ENCODE data around the gene UTRN. TPM values are rescaled to one million over a fixed set of nuclear protein-coding genes. Genes with fewer than 3 reads are reported as not detected.
A peak's percentile ranks its signal among the peaks of the same experiment; 100 is the strongest.

Gene UTRN
- total RNA-seq (100 to 1,000 TPM in 2 of 4 donors, 10 to 100 TPM in 2; 36.2 to 143 (median 112) TPM), polyA plus RNA-seq (10 to 100 TPM in 2 of 3 donors, 1 to 10 TPM in 1; 9.0 to 36.7 (median 13.4) TPM)

GRCh38 chr6:144284783-144285547 lies at the start of gene UTRN:
UTRN (plus strand) TSS chr6:144285335; CDS start chr6:144291829, 6,494 bp downstream.
- peaks cover 0 to 25% (median 13%) of the 10 kb centered on the region in 4 donors for H3K4me1 ChIP-seq
- H3K9me3 ChIP-seq = no peaks in the 10 kb centered on the region
- DNase-seq = peak; percentile 90
- 0% methylated on average over 84 of the region's 84 CpGs for WGBS, 2 donors
- no peaks in the 10 kb centered on the region for H3K36me3 ChIP-seq
- TF ChIP-seq POLR2AphosphoS5 (IDR thresholded peaks at IDR 0.05) (peak; percentile 27 to 79 (median 66)), CTCF (IDR thresholded peaks at IDR 0.05) (no peak), EP300 (IDR thresholded peaks at IDR 0.05) (no peak), POLR2A (IDR thresholded peaks at IDR 0.05) (peak; percentile 21 to 24)
- peak within 1 kb of the TSS; percentile 91 to 95 (median 94) for H3K27ac ChIP-seq
- H3K4me3 ChIP-seq = peak within 1 kb of the TSS; percentile 50 to 93 (median 87)
- intact Hi-C loops (cut with DNase I) = loop anchor here (1.0 to 10.0 kb wide), 4 partner anchors 69 to 197 kb away; partner anchors contain the start of gene SF3B5
- H3K27me3 ChIP-seq = no peaks in the 10 kb centered on the region

- Histone ChIP-seq H3K4me1 (no peaks in the 10 kb centered on the region), H3K27me3 (no peaks in the 10 kb centered on the region), H3K27ac (no peak overlapping the region), H3K9me3 (peaks cover 0 to 2% (median 0%) of the 10 kb centered on the region in 4 donors), H3K4me3 (no peak overlapping the region), H3K36me3 (no peaks in the 10 kb centered on the region)
- TF ChIP-seq EP300 (IDR thresholded peaks at IDR 0.05) = no peak
- WGBS, 2 donors = 97 to 98% methylated on average over 4 of the region's 4 CpGs
- DNase-seq = no peak
- intact Hi-C loops (cut with DNase I) = no loop called here
Measured at GRCh38 chr6:144244688-144245087, 40.4 kb upstream of the UTRN start.

- Histone ChIP-seq H3K27me3 (no peaks in the 10 kb centered on the region), H3K4me3 (no peak overlapping the region), H3K4me1 (no peaks in the 10 kb centered on the region), H3K9me3 (peaks cover 0 to 2% (median 0%) of the 10 kb centered on the region in 4 donors), H3K27ac (no peak overlapping the region), H3K36me3 (no peaks in the 10 kb centered on the region)
- no peak for DNase-seq
- no peak for TF ChIP-seq EP300 (IDR thresholded peaks at IDR 0.05)
- intact Hi-C loops (cut with DNase I) = no loop called here
- WGBS, 2 donors = 84 to 90% methylated on average over 5 of the region's 5 CpGs
Measured at GRCh38 chr6:144246988-144247387, 38.1 kb upstream of the UTRN start.

GRCh38 chr6:144248003-144248402 lies 37.1 kb upstream of the UTRN start:
- WGBS, 2 donors = 77 to 81% methylated on average over 2 of the region's 2 CpGs
- TF ChIP-seq EP300 (IDR thresholded peaks at IDR 0.05) (no peak), CTCF (IDR thresholded peaks at IDR 0.05) (no peak), POLR2AphosphoS5 (IDR thresholded peaks at IDR 0.05) (no peak), POLR2A (IDR thresholded peaks at IDR 0.05) (no peak)
- H3K27ac ChIP-seq = no peak overlapping the region
- no peaks in the 10 kb centered on the region for H3K4me1 ChIP-seq
- H3K9me3 ChIP-seq = peaks cover 0 to 2% (median 0%) of the 10 kb centered on the region in 4 donors
- no peak for DNase-seq
- intact Hi-C loops (cut with DNase I) = no loop called here
- no peaks in the 10 kb centered on the region for H3K36me3 ChIP-seq
- no peaks in the 10 kb centered on the region for H3K27me3 ChIP-seq
- H3K4me3 ChIP-seq = no peak overlapping the region

- DNase-seq = no peak
- TF ChIP-seq CTCF (IDR thresholded peaks at IDR 0.05) (no peak), POLR2A (IDR thresholded peaks at IDR 0.05) (no peak), POLR2AphosphoS5 (IDR thresholded peaks at IDR 0.05) (no peak), EP300 (IDR thresholded peaks at IDR 0.05) (no peak)
- intact Hi-C loops (cut with DNase I) = no loop called here
Measured at GRCh38 chr6:144248476-144249301, 36.4 kb upstream of the UTRN start.

More at GRCh38 chr6:144248476-144249301, 36.4 kb upstream of the UTRN start:
- H3K27me3 ChIP-seq = no peaks in the 10 kb centered on the region
- 67 to 82% methylated on average over 3 of the region's 3 CpGs for WGBS, 2 donors
- no peak overlapping the region for H3K27ac ChIP-seq
- no peaks in the 10 kb centered on the region for H3K4me1 ChIP-seq
- peaks cover 0 to 2% (median 0%) of the 10 kb centered on the region in 4 donors for H3K9me3 ChIP-seq
- no peaks in the 10 kb centered on the region for H3K36me3 ChIP-seq
- H3K4me3 ChIP-seq = no peak overlapping the region

All from sigmoid colon (tissue), 7 donors.